ENCODE measurements around the gene PRICKLE1.

PRICKLE1 gene

GRCh38 chr12:42502682-42503081 lies 86.9 kb downstream of the PRICKLE1 start:
- CTCF ChIA-PET: interaction anchor here (0.7 kb wide), 1 partner anchor 207 kb away, joined by 4 read pairs; no protein-coding TSS in a partner anchor
- POLR2A ChIA-PET (ENCODE audit: low non-redundant PET): no interaction called here

GRCh38 chr12:42498549-42499247 lies 90.8 kb downstream of the PRICKLE1 start:
- no peak for DNase-seq (ENCODE audit: low spot score)
- CTCF ChIA-PET: interaction anchor here (0.6 kb wide), 1 partner anchor 77 kb away, joined by 3 read pairs; no protein-coding TSS in a partner anchor
- H3K27ac ChIP-seq: no peak overlapping the region
- POLR2A ChIA-PET (ENCODE audit: low non-redundant PET): no interaction called here
- no peak for TF ChIP-seq CTCF (conservative IDR thresholded peaks at IDR 0.05; ENCODE audit: low read depth)

More at GRCh38 chr12:42502682-42503081, 86.9 kb downstream of the PRICKLE1 start:
- no peak for TF ChIP-seq CTCF (conservative IDR thresholded peaks at IDR 0.05; ENCODE audit: low read depth)
- DNase-seq (ENCODE audit: low spot score): no peak
- no peak overlapping the region for H3K27ac ChIP-seq

GRCh38 chr12:42496886-42497285 lies 92.7 kb downstream of the PRICKLE1 start:
- no peak for TF ChIP-seq CTCF (conservative IDR thresholded peaks at IDR 0.05; ENCODE audit: low read depth)
- no peak overlapping the region for H3K27ac ChIP-seq
- CTCF ChIA-PET: interaction anchor here (0.6 to 1.4 kb wide), 2 partner anchors 14 to 15 kb away, joined by 4 to 5 read pairs; no protein-coding TSS in a partner anchor
- no peak for DNase-seq (ENCODE audit: low spot score)
- POLR2A ChIA-PET (ENCODE audit: low non-redundant PET): no interaction called here

GRCh38 chr12:42495244-42495643 lies 94.3 kb downstream of the PRICKLE1 start:
- ChIA-PET POLR2A (ENCODE audit: low non-redundant PET) (no interaction called here), CTCF (no interaction called here)
- H3K27ac ChIP-seq: no peak overlapping the region
- TF ChIP-seq CTCF (conservative IDR thresholded peaks at IDR 0.05; ENCODE audit: low read depth): no peak
- DNase-seq (ENCODE audit: low spot score): no peak

- ChIA-PET POLR2A (ENCODE audit: low non-redundant PET) (no interaction called here), CTCF (no interaction called here)
- no peak overlapping the region for H3K27ac ChIP-seq
- no peak for DNase-seq (ENCODE audit: low spot score)
- no peak for TF ChIP-seq CTCF (conservative IDR thresholded peaks at IDR 0.05; ENCODE audit: low read depth)
Observed at GRCh38 chr12:42492267-42492666, 97.3 kb downstream of the PRICKLE1 start.

- ChIA-PET POLR2A (ENCODE audit: low non-redundant PET) (no interaction called here), CTCF (interaction anchor here (0.6 to 1.7 kb wide), 3 partner anchors 8 to 794 kb away, joined by 3 to 15 read pairs (median 3); no protein-coding TSS in a partner anchor)
- DNase-seq (ENCODE audit: low spot score): no peak
- no peak for TF ChIP-seq CTCF (conservative IDR thresholded peaks at IDR 0.05; ENCODE audit: low read depth)
- no peak overlapping the region for H3K27ac ChIP-seq
Observed at GRCh38 chr12:42490261-42490842, 99.2 kb downstream of the PRICKLE1 start.

Data from RWPE1 (cell line).